Mucosa of descending colon (tissue), 3 donors: ENCODE results near the gene KCNK3. TPM values are rescaled to one million over a fixed set of nuclear protein-coding genes. Genes with fewer than 3 reads are reported as not detected.
"Not testable (repeated sequence)": the region's sequence is repeated elsewhere in the genome, so short reads cannot be mapped to it uniquely, and the experiment has no call there.

Source experiments
- ATAC-seq: fragments of 200-7000 bp; cut with Tn5 transposase; one replicate; pipeline ENCODE4 v1.9.1; 2020; ENCODE audit warnings: mild to moderate bottlenecking, moderate library complexity
- DNase-seq, 3 donors: peaks; one replicate each; pipeline ENCODE4 v3.0.0-alpha.2; 2020
- H3K36me3 ChIP-seq: fragments of 200-600 bp; one replicate; pipeline ENCODE4 v1.8.0; 2021; ENCODE audit warnings: low read depth, mild to moderate bottlenecking
- H3K4me1 ChIP-seq: fragments of 200-600 bp; one replicate; pipeline ENCODE4 v1.8.0; 2021; ENCODE audit warnings: low read depth, mild to moderate bottlenecking
- H3K4me3 ChIP-seq: fragments of 200-600 bp; one replicate; pipeline ENCODE4 v1.8.0; 2021; ENCODE audit warnings: mild to moderate bottlenecking
- H3K9me3 ChIP-seq: fragments of 200-600 bp; one replicate; pipeline ENCODE4 v1.8.0; 2021; ENCODE audit warnings: mild to moderate bottlenecking
- CTCF ChIP-seq: fragments of 200-600 bp; IDR thresholded peaks from one replicate; pipeline ENCODE4 v1.8.0; 2022; ENCODE audit warnings: antibody characterized with exemption, mild to moderate bottlenecking
- intact Hi-C, 2 donors: fragments of 100-400 bp; cut with DNase I in 1 of 2; cut with micrococcal nuclease in 1 of 2; formaldehyde crosslinking; loops; one replicate each; pipeline versions ENCODE4 v1.11.0 to v1.11.1; 2022; cut with DNase I, micrococcal nuclease
- total RNA-seq, 3 donors: library from RNA; stranded (reverse); fragmentation: NEBNext Ultra II Directional in 2 of 3; extraction: Animal tissue kit (Norgen Biotek cat#: 25700) in 2 of 3; gene quantifications; one replicate each; pipeline versions ENCODE4 v1.2.1 to v1.2.4, GENCODE V29; 2021 to 2023
- donor health status: DM: no; HTN: no; CAD: no; lungs with moderate emphysema.
- donor health status: DM: no; HTN: no; CAD: no.
- donor health status: DM: no; HTN: yes; CAD: no.

The KCNK3 gene
- total RNA-seq, 3 donors from 2014 or later = 0.64 to 11.0 (median 0.92) TPM

- no peak for DNase-seq
- H3K4me1 ChIP-seq = no peaks in the 10 kb centered on the region
- ATAC-seq = no peak
- no peaks in the 10 kb centered on the region for H3K9me3 ChIP-seq
- H3K4me3 ChIP-seq = no peak overlapping the region
- no peak for TF ChIP-seq CTCF
- intact Hi-C loops = no loop called here
- no peaks in the 10 kb centered on the region for H3K36me3 ChIP-seq
Measured at GRCh38 chr2:26651799-26652198, 40.7 kb upstream of the KCNK3 start.

GRCh38 chr2:26652361-26653041 lies 40.0 kb upstream of the KCNK3 start:
- peak; percentile 37 for ATAC-seq
- H3K4me3 ChIP-seq = no peak overlapping the region
- intact Hi-C loops = no loop called here
- no peaks in the 10 kb centered on the region for H3K36me3 ChIP-seq
- H3K9me3 ChIP-seq = no peaks in the 10 kb centered on the region
- DNase-seq = peak in 1 of 3 donors; percentile 22
- no peak for TF ChIP-seq CTCF
- H3K4me1 ChIP-seq = no peaks in the 10 kb centered on the region

- no peak for DNase-seq
- intact Hi-C loops = no loop called here
- Histone ChIP-seq H3K4me1 (no peaks in the 10 kb centered on the region), H3K9me3 (no peaks in the 10 kb centered on the region), H3K36me3 (no peaks in the 10 kb centered on the region), H3K4me3 (no peak overlapping the region)
- TF ChIP-seq CTCF = no peak
- ATAC-seq = no peak
Measured at GRCh38 chr2:26653207-26654060, 39.1 kb upstream of the KCNK3 start.

GRCh38 chr2:26654061-26654340 lies 38.5 kb upstream of the KCNK3 start:
- no peak for ATAC-seq

GRCh38 chr2:26655120-26655519 lies 37.4 kb upstream of the KCNK3 start:
- H3K4me3 ChIP-seq, H3K36me3 ChIP-seq, intact Hi-C loops, ATAC-seq, H3K9me3 ChIP-seq, DNase-seq, H3K4me1 ChIP-seq: not testable (repeated sequence)

More at GRCh38 chr2:26654061-26654340, 38.5 kb upstream of the KCNK3 start:
- intact Hi-C loops = no loop called here
- Histone ChIP-seq H3K4me3 (no peak overlapping the region), H3K36me3 (no peaks in the 10 kb centered on the region), H3K9me3 (no peaks in the 10 kb centered on the region), H3K4me1 (no peaks in the 10 kb centered on the region)
- TF ChIP-seq CTCF = no peak
- no peak for DNase-seq

GRCh38 chr2:26655611-26656195 lies 36.8 kb upstream of the KCNK3 start:
- no peak for DNase-seq
- H3K4me3 ChIP-seq = no peak overlapping the region
- no peaks in the 10 kb centered on the region for H3K36me3 ChIP-seq
- intact Hi-C loops = no loop called here
- H3K9me3 ChIP-seq = peaks cover 9% of the 10 kb centered on the region
- H3K4me1 ChIP-seq = no peaks in the 10 kb centered on the region
- no peak for ATAC-seq
- no peak for TF ChIP-seq CTCF
